K562 (cell line): Measurements from ENCODE around the gene ZDHHC6. TPM values are rescaled to one million over a fixed set of nuclear protein-coding genes. Genes with fewer than 3 reads are reported as not detected.
A peak's percentile ranks its signal among the peaks of the same experiment; 100 is the strongest.

Experiments
- ARID2 ChIP-seq: fragments of 450-650 bp; IDR thresholded peaks from 2 replicates; pipeline ENCODE4 v1.6.1; 2017; ENCODE audit warnings: antibody characterized with exemption, mild to moderate bottlenecking
- BRD9 ChIP-seq: fragments of 450-650 bp; IDR thresholded peaks from 2 replicates; pipeline ENCODE4 v1.6.1; 2018; ENCODE audit warnings: low read depth; ENCODE audit not compliant: partially characterized antibody
- C11orf30 ChIP-seq: fragments of 450-650 bp; IDR thresholded peaks from 2 replicates; pipeline ENCODE4 v1.6.1; 2016; ENCODE audit warnings: low read depth, mild to moderate bottlenecking
- CREM ChIP-seq: IDR thresholded peaks from 2 replicates; pipeline ENCODE4 v1.6.1; 2014; ENCODE audit warnings: antibody characterized with exemption, low read depth
- EP400 ChIP-seq: fragments of 450-650 bp; IDR thresholded peaks from 2 replicates; pipeline ENCODE4 v1.6.1; 2017; ENCODE audit warnings: antibody characterized with exemption, mild to moderate bottlenecking, moderate library complexity
- FOXM1 ChIP-seq, 2 experiments: fragments of 450-650 bp in 1 of 2; sonication (generic) in 1 of 2; formaldehyde crosslinking in 1 of 2; IDR thresholded peaks; 2 replicates each; pipeline versions ENCODE4 v1.6.1 to v1.9.0; 2017 to 2022; ENCODE audit warnings: low read depth in 2 of 2, mild to moderate bottlenecking in 2 of 2, missing genetic modification reagents in 1 of 2, moderate library complexity in 1 of 2
- HDAC2 ChIP-seq: fragments of 450-650 bp; IDR thresholded peaks from 2 replicates; pipeline ENCODE4 v1.6.1; 2016; ENCODE audit warnings: mild to moderate bottlenecking
- JUNB ChIP-seq: fragments of 450-650 bp; formaldehyde crosslinking; conservative IDR thresholded peaks from 2 replicates; pipeline ENCODE4 v1.4.0; 2020; ENCODE audit warnings: mild to moderate bottlenecking
- KHSRP ChIP-seq: fragments of 450-650 bp; IDR thresholded peaks from 2 replicates; pipeline ENCODE4 v1.6.1; 2017
- MAFG ChIP-seq: fragments of 450-650 bp; conservative IDR thresholded peaks from 2 replicates; pipeline ENCODE4 v1.6.1; 2016; ENCODE audit warnings: missing genetic modification characterization, missing compliant biosample characterization
- MAFK ChIP-seq: IDR thresholded peaks from 2 replicates; pipeline ENCODE4 v1.6.1; 2011; ENCODE audit warnings: low read length, improper control_type of control experiment
- POU5F1 ChIP-seq: fragments of 150-350 bp; IDR thresholded peaks from 2 replicates; pipeline ENCODE4 v1.6.1; 2014; ENCODE audit warnings: borderline replicate concordance, low read length, low read depth, mild to moderate bottlenecking; ENCODE audit not compliant: partially characterized antibody
- RBM22 ChIP-seq: fragments of 200-400 bp; formaldehyde crosslinking; IDR thresholded peaks from 2 replicates; pipeline ENCODE4 v1.6.1; 2018; ENCODE audit warnings: low read length, low read depth; ENCODE audit not compliant: poor library complexity, severe bottlenecking
- RBM25 ChIP-seq: fragments of 200-400 bp; formaldehyde crosslinking; IDR thresholded peaks from 2 replicates; pipeline ENCODE4 v1.6.1; 2018; ENCODE audit warnings: low read length, low read depth, moderate library complexity; ENCODE audit not compliant: severe bottlenecking
- TAF1 ChIP-seq: IDR thresholded peaks from 2 replicates; pipeline ENCODE4 v1.6.1; 2011; ENCODE audit warnings: mild to moderate bottlenecking, low read length, moderate library complexity; ENCODE audit not compliant: insufficient read depth, control insufficient read depth, severe bottlenecking; ENCODE audit errors: extremely low read depth
- TAF9B ChIP-seq: fragments of 450-650 bp; IDR thresholded peaks from 2 replicates; pipeline ENCODE4 v1.6.1; 2018; ENCODE audit warnings: mild to moderate bottlenecking; ENCODE audit not compliant: partially characterized antibody
- TAL1 ChIP-seq: fragments of 450-650 bp; IDR thresholded peaks from 2 replicates; pipeline ENCODE4 v1.6.1; 2016; ENCODE audit warnings: mild to moderate bottlenecking
- TFAM ChIP-seq: fragments of 250-450 bp; sonication (Bioruptor Pico); conservative IDR thresholded peaks from 2 replicates; pipeline ENCODE4 v1.5.0; 2021; ENCODE audit warnings: mild to moderate bottlenecking, moderate library complexity
- YY1 ChIP-seq, 3 experiments: IDR thresholded peaks; 2 replicates each; pipeline ENCODE4 v1.6.1; 2011; ENCODE audit warnings: low read length in 2 of 3, mild to moderate bottlenecking in 2 of 3, moderate library complexity in 2 of 3, borderline replicate concordance in 1 of 3, control low read depth in 1 of 3, low read depth in 1 of 3; ENCODE audit not compliant: insufficient read depth in 3 of 3, insufficient replicate concordance in 2 of 3, control insufficient read depth in 1 of 3, insufficient read length in 1 of 3; ENCODE audit errors: extremely low read depth in 1 of 3
- ZNF184 ChIP-seq: sonication (generic); formaldehyde crosslinking; IDR thresholded peaks from 2 replicates; pipeline ENCODE4 v1.5.0; 2020; ENCODE audit warnings: missing genetic modification reagents
- polyA plus RNA-seq, 8 experiments: library from polyadenylated mRNA; depleted of rRNA in 4 of 8; stranded (reverse) in 5 of 8; unstranded in 3 of 8; fragments of >200 nt; fragmentation: Nextera tagmentation in 2 of 8; fragmentation: Illumina TruSeq in 1 of 8; extraction: Ambion mirVana in 2 of 8; extraction: Trizol in 1 of 8; gene quantifications; 2 replicates each; pipeline versions ENCODE4 v1.2.1 to v1.2.3, GENCODE V29; 2011 to 2014; ENCODE audit warnings: inconsistent platforms in 1 of 8, missing spikeins in 1 of 8
- total RNA-seq, 7 experiments: library from RNA; depleted of rRNA in 6 of 7; stranded (reverse); fragments of >200 nt in 6 of 7; fragmentation: Illumina TruSeq in 2 of 7; extraction: Trizol in 2 of 7; gene quantifications; 2 replicates each; pipeline versions ENCODE4 v1.2.1 to v1.2.3, GENCODE V29; 2011 to 2021; ENCODE audit warnings: low replicate concordance in 1 of 7
- TF ChIP-seq, protein P1 (sequence below), 2 experiments: IDR thresholded peaks; 2 replicates each; pipeline ENCODE4 v1.6.1; 2012; ENCODE audit warnings: improper control_type of control experiment in 2 of 2, low read depth in 2 of 2, low read length in 2 of 2, borderline replicate concordance in 1 of 2
- TF ChIP-seq, protein P2 (sequence below): sonication (generic); formaldehyde crosslinking; IDR thresholded peaks from 2 replicates; pipeline ENCODE4 v1.8.0; 2023; ENCODE audit warnings: mild to moderate bottlenecking, missing genetic modification reagents
- TF ChIP-seq, protein P3 (sequence below): fragments of 450-650 bp; IDR thresholded peaks from 2 replicates; pipeline ENCODE4 v1.7.1; 2018; ENCODE audit warnings: mild to moderate bottlenecking, low read depth; ENCODE audit not compliant: partially characterized antibody

The ZDHHC6 gene
- total and polyA plus RNA-seq, 9 of the 15 experiments (the other 6 are each of a cell fraction or from before 2014, with no cell fraction given) = 13.6 to 30.5 (median 21.5) TPM

DNA sequence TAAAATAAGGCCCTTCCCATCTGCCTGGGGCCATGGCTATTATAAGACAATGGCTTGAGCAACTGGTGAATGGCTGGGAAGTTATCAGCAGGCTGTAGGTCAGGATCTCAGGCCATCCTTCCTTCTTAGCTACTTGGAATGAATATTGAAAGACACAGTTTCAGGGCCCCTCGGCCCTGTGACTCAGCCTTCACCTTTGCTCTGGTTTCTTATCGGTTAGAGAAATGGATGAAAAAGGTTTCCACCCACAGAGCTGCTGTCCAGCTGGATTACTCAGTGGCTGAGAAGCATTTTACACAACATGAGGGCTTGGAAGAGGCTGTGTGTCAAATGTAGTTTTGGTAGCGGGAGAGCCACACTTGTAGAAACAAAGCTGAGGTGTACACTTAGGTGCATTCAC is 63.4 kb downstream of the ZDHHC6 start (continued):
- TF ChIP-seq, protein P1, sequence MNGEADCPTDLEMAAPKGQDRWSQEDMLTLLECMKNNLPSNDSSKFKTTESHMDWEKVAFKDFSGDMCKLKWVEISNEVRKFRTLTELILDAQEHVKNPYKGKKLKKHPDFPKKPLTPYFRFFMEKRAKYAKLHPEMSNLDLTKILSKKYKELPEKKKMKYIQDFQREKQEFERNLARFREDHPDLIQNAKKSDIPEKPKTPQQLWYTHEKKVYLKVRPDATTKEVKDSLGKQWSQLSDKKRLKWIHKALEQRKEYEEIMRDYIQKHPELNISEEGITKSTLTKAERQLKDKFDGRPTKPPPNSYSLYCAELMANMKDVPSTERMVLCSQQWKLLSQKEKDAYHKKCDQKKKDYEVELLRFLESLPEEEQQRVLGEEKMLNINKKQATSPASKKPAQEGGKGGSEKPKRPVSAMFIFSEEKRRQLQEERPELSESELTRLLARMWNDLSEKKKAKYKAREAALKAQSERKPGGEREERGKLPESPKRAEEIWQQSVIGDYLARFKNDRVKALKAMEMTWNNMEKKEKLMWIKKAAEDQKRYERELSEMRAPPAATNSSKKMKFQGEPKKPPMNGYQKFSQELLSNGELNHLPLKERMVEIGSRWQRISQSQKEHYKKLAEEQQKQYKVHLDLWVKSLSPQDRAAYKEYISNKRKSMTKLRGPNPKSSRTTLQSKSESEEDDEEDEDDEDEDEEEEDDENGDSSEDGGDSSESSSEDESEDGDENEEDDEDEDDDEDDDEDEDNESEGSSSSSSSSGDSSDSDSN (IDR thresholded peaks at IDR 0.05; ENCODE audit: borderline replicate concordance in 1 of 2, low read depth in 2 of 2, low read length in 2 of 2) = no peak
- no peak for TF ChIP-seq KHSRP
- TF ChIP-seq ZNF184 (CRISPR knock-in tag) = no peak
- no peak for TF ChIP-seq EP400
- no peak for TF ChIP-seq BRD9
- no peak for TF ChIP-seq TAF1
- peak in 1 of 3 experiments; percentile 39 for TF ChIP-seq YY1 (IDR thresholded peaks at IDR 0.05; ENCODE audit: borderline replicate concordance in 1 of 3, control insufficient read depth in 1 of 3, extremely low read depth in 1 of 3, insufficient read depth in 3 of 3, insufficient read length in 1 of 3, insufficient replicate concordance in 2 of 3, low read depth in 1 of 3, low read length in 2 of 3)
- TF ChIP-seq ARID2 = no peak
- TF ChIP-seq JUNB (CRISPR knock-in tag) = peak; percentile 65
- TF ChIP-seq TFAM = no peak
- TF ChIP-seq TAL1 = peak; percentile 53; the same call in 1 of the 2 replicates
- no peak for TF ChIP-seq C11orf30
- peak; percentile 56; the same call in 1 of the 2 replicates for TF ChIP-seq HDAC2
- TF ChIP-seq, protein P2, sequence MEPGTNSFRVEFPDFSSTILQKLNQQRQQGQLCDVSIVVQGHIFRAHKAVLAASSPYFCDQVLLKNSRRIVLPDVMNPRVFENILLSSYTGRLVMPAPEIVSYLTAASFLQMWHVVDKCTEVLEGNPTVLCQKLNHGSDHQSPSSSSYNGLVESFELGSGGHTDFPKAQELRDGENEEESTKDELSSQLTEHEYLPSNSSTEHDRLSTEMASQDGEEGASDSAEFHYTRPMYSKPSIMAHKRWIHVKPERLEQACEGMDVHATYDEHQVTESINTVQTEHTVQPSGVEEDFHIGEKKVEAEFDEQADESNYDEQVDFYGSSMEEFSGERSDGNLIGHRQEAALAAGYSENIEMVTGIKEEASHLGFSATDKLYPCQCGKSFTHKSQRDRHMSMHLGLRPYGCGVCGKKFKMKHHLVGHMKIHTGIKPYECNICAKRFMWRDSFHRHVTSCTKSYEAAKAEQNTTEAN (CRISPR knock-in tag) = no peak
- TF ChIP-seq FOXM1 (IDR thresholded peaks at IDR 0.05; ENCODE audit: low read depth) = no peak
- no peak for TF ChIP-seq FOXM1 (CRISPR knock-in tag; IDR thresholded peaks at IDR 0.05; ENCODE audit: low read depth)
- no peak for TF ChIP-seq TAF9B
- no peak for TF ChIP-seq RBM22
- no peak for TF ChIP-seq POU5F1
- TF ChIP-seq, protein P3, sequence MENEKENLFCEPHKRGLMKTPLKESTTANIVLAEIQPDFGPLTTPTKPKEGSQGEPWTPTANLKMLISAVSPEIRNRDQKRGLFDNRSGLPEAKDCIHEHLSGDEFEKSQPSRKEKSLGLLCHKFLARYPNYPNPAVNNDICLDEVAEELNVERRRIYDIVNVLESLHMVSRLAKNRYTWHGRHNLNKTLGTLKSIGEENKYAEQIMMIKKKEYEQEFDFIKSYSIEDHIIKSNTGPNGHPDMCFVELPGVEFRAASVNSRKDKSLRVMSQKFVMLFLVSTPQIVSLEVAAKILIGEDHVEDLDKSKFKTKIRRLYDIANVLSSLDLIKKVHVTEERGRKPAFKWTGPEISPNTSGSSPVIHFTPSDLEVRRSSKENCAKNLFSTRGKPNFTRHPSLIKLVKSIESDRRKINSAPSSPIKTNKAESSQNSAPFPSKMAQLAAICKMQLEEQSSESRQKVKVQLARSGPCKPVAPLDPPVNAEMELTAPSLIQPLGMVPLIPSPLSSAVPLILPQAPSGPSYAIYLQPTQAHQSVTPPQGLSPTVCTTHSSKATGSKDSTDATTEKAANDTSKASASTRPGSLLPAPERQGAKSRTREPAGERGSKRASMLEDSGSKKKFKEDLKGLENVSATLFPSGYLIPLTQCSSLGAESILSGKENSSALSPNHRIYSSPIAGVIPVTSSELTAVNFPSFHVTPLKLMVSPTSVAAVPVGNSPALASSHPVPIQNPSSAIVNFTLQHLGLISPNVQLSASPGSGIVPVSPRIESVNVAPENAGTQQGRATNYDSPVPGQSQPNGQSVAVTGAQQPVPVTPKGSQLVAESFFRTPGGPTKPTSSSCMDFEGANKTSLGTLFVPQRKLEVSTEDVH = no peak
- TF ChIP-seq MAFK = no peak; the same call in 1 of the 2 replicates
- peak; percentile 55 for TF ChIP-seq CREM
- 0 out of 2 replicates have a peak, but pooled peaks have one; percentile 11 for TF ChIP-seq MAFG (tag)
- no peak for TF ChIP-seq RBM25
